HG03457 (cell line): ENCODE results near the gene RESP18.

ENCODE experiments used
- ATAC-seq: cut with Tn5 transposase; IDR thresholded peaks from one replicate; pipeline ENCODE4 v1.9.1; 2021; ENCODE audit warnings: moderate number of reproducible peaks; ENCODE audit not compliant: unreplicated experiment

The RESP18 gene

GRCh38 chr2:219332542-219332941 lies at the start of gene RESP18:
TSS of gene RESP18 (minus strand) at chr2:219332744.
- no peak for ATAC-seq

GRCh38 chr2:219381448-219381847 lies 48.9 kb upstream of the RESP18 start:
- no peak for ATAC-seq

- ATAC-seq, result no peak
These were observed 48.4 kb upstream of the RESP18 start for GRCh38 chr2:219380926-219381325.

- no peak for ATAC-seq
These were observed 45.8 kb upstream of the RESP18 start for GRCh38 chr2:219378163-219378851.

GRCh38 chr2:219369447-219369861 lies 36.9 kb upstream of the RESP18 start:
- ATAC-seq, result no peak

- ATAC-seq, result no peak
These were observed 36.2 kb upstream of the RESP18 start for GRCh38 chr2:219368690-219369191.

- peak; percentile 75 for ATAC-seq
These were observed 30.1 kb upstream of the RESP18 start for GRCh38 chr2:219362524-219363164.

- no peak for ATAC-seq
These were observed 29.5 kb upstream of the RESP18 start for GRCh38 chr2:219362072-219362471.

- no peak for ATAC-seq
These were observed 25.9 kb upstream of the RESP18 start for GRCh38 chr2:219358170-219359075.

GRCh38 chr2:219356834-219357233 lies 24.3 kb upstream of the RESP18 start:
- no peak for ATAC-seq

- no peak for ATAC-seq
These were observed 22.0 kb upstream of the RESP18 start for GRCh38 chr2:219354582-219354981.

- no peak for ATAC-seq
These were observed 20.6 kb upstream of the RESP18 start for GRCh38 chr2:219353129-219353528.

- ATAC-seq, result no peak
These were observed 20.0 kb upstream of the RESP18 start for GRCh38 chr2:219352448-219353023.

- no peak for ATAC-seq
These were observed 18.2 kb upstream of the RESP18 start for GRCh38 chr2:219350710-219351221.

GRCh38 chr2:219350215-219350614 lies 17.7 kb upstream of the RESP18 start:
- ATAC-seq, result no peak

GRCh38 chr2:219344751-219345430 lies 12.3 kb upstream of the RESP18 start:
- no peak for ATAC-seq

- ATAC-seq, result no peak
These were observed 2.8 kb upstream of the RESP18 start for GRCh38 chr2:219335373-219335786.

GRCh38 chr2:219334076-219334475 lies 1.5 kb upstream of the RESP18 start:
- no peak for ATAC-seq

GRCh38 chr2:219331560-219332213 lies 857 bp downstream of the RESP18 start:
- no peak for ATAC-seq

GRCh38 chr2:219327719-219328118 lies 4.8 kb downstream of the RESP18 start:
- ATAC-seq, result no peak
